Measurements from ENCODE around the gene EEFSEC. TPM values are rescaled to one million over a fixed set of nuclear protein-coding genes. Genes with fewer than 3 reads are reported as not detected.

Gene EEFSEC
- total and polyA plus RNA-seq, 2 of the 8 experiments (the other 6 are each of a cell fraction or from before 2014, with no cell fraction given), result 13.1 to 19.8 TPM

DNA sequence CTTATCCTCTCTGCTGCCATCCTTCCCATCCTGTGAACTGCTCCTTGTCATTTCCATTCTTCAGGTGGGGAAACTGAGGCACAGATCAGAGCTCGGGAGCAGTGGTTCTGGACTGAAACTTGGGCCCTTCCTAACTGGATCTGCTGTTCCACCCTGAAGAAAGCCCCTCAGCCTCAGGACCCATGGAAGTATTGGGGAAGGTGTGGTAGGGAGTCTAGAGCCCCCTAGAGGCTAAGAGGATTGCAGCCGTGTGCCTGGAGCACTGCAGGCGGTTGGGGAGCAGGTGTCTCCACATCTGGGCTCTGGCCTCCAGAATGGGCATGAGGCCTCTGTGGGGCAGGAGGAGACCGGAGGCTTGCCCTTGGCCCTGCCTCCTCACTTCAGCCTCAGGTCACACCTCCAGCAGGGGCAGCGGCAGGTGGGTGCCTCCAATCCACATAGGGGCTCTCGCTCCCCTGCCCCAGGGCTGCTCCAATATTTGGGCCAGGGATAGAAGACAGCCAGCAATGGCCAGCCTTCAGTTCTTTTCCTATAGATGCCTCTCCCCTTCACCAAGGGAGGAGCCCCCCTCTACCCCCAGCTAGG, 285.3 kb downstream of the EEFSEC start (continued):
- TF ChIP-seq ZNF274 (IDR thresholded peaks at IDR 0.05; ENCODE audit: borderline replicate concordance, extremely low read depth, low read length) (no peak), JUN (IDR thresholded peaks at IDR 0.05; ENCODE audit: low read depth, low read length) (no peak), YY1 (IDR thresholded peaks at IDR 0.05; ENCODE audit: low read depth, low read length) (0 out of 2 replicates have a peak, but pooled peaks have one; percentile 17), CHD2 (IDR thresholded peaks at IDR 0.05; ENCODE audit: low read length) (no peak)
- TF ChIP-seq, protein P1, sequence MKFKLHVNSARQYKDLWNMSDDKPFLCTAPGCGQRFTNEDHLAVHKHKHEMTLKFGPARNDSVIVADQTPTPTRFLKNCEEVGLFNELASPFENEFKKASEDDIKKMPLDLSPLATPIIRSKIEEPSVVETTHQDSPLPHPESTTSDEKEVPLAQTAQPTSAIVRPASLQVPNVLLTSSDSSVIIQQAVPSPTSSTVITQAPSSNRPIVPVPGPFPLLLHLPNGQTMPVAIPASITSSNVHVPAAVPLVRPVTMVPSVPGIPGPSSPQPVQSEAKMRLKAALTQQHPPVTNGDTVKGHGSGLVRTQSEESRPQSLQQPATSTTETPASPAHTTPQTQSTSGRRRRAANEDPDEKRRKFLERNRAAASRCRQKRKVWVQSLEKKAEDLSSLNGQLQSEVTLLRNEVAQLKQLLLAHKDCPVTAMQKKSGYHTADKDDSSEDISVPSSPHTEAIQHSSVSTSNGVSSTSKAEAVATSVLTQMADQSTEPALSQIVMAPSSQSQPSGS (IDR thresholded peaks at IDR 0.05; ENCODE audit: low read length), result 0 out of 2 replicates have a peak, but pooled peaks have one; percentile 18
- TF ChIP-seq, protein P2, sequence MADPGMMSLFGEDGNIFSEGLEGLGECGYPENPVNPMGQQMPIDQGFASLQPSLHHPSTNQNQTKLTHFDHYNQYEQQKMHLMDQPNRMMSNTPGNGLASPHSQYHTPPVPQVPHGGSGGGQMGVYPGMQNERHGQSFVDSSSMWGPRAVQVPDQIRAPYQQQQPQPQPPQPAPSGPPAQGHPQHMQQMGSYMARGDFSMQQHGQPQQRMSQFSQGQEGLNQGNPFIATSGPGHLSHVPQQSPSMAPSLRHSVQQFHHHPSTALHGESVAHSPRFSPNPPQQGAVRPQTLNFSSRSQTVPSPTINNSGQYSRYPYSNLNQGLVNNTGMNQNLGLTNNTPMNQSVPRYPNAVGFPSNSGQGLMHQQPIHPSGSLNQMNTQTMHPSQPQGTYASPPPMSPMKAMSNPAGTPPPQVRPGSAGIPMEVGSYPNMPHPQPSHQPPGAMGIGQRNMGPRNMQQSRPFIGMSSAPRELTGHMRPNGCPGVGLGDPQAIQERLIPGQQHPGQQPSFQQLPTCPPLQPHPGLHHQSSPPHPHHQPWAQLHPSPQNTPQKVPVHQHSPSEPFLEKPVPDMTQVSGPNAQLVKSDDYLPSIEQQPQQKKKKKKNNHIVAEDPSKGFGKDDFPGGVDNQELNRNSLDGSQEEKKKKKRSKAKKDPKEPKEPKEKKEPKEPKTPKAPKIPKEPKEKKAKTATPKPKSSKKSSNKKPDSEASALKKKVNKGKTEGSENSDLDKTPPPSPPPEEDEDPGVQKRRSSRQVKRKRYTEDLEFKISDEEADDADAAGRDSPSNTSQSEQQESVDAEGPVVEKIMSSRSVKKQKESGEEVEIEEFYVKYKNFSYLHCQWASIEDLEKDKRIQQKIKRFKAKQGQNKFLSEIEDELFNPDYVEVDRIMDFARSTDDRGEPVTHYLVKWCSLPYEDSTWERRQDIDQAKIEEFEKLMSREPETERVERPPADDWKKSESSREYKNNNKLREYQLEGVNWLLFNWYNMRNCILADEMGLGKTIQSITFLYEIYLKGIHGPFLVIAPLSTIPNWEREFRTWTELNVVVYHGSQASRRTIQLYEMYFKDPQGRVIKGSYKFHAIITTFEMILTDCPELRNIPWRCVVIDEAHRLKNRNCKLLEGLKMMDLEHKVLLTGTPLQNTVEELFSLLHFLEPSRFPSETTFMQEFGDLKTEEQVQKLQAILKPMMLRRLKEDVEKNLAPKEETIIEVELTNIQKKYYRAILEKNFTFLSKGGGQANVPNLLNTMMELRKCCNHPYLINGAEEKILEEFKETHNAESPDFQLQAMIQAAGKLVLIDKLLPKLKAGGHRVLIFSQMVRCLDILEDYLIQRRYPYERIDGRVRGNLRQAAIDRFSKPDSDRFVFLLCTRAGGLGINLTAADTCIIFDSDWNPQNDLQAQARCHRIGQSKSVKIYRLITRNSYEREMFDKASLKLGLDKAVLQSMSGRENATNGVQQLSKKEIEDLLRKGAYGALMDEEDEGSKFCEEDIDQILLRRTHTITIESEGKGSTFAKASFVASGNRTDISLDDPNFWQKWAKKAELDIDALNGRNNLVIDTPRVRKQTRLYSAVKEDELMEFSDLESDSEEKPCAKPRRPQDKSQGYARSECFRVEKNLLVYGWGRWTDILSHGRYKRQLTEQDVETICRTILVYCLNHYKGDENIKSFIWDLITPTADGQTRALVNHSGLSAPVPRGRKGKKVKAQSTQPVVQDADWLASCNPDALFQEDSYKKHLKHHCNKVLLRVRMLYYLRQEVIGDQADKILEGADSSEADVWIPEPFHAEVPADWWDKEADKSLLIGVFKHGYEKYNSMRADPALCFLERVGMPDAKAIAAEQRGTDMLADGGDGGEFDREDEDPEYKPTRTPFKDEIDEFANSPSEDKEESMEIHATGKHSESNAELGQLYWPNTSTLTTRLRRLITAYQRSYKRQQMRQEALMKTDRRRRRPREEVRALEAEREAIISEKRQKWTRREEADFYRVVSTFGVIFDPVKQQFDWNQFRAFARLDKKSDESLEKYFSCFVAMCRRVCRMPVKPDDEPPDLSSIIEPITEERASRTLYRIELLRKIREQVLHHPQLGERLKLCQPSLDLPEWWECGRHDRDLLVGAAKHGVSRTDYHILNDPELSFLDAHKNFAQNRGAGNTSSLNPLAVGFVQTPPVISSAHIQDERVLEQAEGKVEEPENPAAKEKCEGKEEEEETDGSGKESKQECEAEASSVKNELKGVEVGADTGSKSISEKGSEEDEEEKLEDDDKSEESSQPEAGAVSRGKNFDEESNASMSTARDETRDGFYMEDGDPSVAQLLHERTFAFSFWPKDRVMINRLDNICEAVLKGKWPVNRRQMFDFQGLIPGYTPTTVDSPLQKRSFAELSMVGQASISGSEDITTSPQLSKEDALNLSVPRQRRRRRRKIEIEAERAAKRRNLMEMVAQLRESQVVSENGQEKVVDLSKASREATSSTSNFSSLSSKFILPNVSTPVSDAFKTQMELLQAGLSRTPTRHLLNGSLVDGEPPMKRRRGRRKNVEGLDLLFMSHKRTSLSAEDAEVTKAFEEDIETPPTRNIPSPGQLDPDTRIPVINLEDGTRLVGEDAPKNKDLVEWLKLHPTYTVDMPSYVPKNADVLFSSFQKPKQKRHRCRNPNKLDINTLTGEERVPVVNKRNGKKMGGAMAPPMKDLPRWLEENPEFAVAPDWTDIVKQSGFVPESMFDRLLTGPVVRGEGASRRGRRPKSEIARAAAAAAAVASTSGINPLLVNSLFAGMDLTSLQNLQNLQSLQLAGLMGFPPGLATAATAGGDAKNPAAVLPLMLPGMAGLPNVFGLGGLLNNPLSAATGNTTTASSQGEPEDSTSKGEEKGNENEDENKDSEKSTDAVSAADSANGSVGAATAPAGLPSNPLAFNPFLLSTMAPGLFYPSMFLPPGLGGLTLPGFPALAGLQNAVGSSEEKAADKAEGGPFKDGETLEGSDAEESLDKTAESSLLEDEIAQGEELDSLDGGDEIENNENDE (IDR thresholded peaks at IDR 0.05; ENCODE audit: insufficient replicate concordance, low read length), result no peak
